ENCODE results near the gene SLC6A3. TPM values are rescaled to one million over a fixed set of nuclear protein-coding genes. Genes with fewer than 3 reads are reported as not detected.

SLC6A3 gene
- total RNA-seq, 1 experiment from 2014 or later = 0.74 TPM

GRCh38 chr5:1356873-1357787, 88.1 kb downstream of the SLC6A3 start:
- POLR2A ChIA-PET = no interaction called here
- DNase-seq (ENCODE audit: low spot score) (no peak), ATAC-seq (peak; percentile 64)
- Mint-ChIP-seq H3K27me3 (ENCODE audit: low read depth) (no peaks in the 10 kb centered on the region), H3K9me3 (no peaks in the 10 kb centered on the region), H3K4me1 (peaks cover 15% of the 10 kb centered on the region), H3K4me3 (no peak overlapping the region), H3K27ac (no peak overlapping the region), H3K36me3 (no peaks in the 10 kb centered on the region)
- CTCF ChIA-PET = interaction anchor here (0.7 to 2.5 kb wide), 3 partner anchors 111 to 288 kb away, joined by 3 to 10 read pairs (median 4); no protein-coding TSS in a partner anchor
- no peak for TF ChIP-seq ESRRA (CRISPR knock-in tag; IDR thresholded peaks at IDR 0.05; ENCODE audit: borderline replicate concordance)
- no peak for TF ChIP-seq FOXP4 (CRISPR knock-in tag; IDR thresholded peaks at IDR 0.05)

GRCh38 chr5:1354576-1354975, 90.7 kb downstream of the SLC6A3 start:
- ChIA-PET CTCF (interaction anchor here (0.6 to 2.5 kb wide), 5 partner anchors 26 to 291 kb away, joined by 3 to 10 read pairs (median 4); no protein-coding TSS in a partner anchor), POLR2A (interaction anchor here (0.7 kb wide), 1 partner anchor 167 kb away, joined by 3 read pairs; no protein-coding TSS in a partner anchor)
- Mint-ChIP-seq H3K4me1 (peaks cover 15% of the 10 kb centered on the region), H3K27me3 (ENCODE audit: low read depth) (no peaks in the 10 kb centered on the region), H3K9me3 (no peaks in the 10 kb centered on the region), H3K4me3 (no peak overlapping the region), H3K36me3 (no peaks in the 10 kb centered on the region), H3K27ac (no peak overlapping the region)
- DNase-seq (ENCODE audit: low spot score) (no peak), ATAC-seq (no peak)
- no peak for TF ChIP-seq ZNF512 (CRISPR knock-in tag; IDR thresholded peaks at IDR 0.05; ENCODE audit: borderline replicate concordance)
- TF ChIP-seq CDX4 (CRISPR knock-in tag; IDR thresholded peaks at IDR 0.05; ENCODE audit: borderline replicate concordance) = no peak
- TF ChIP-seq MAX (CRISPR knock-in tag; IDR thresholded peaks at IDR 0.05) = no peak
- TF ChIP-seq FOXP1 (CRISPR knock-in tag; IDR thresholded peaks at IDR 0.05; ENCODE audit: borderline replicate concordance) = no peak
- no peak for TF ChIP-seq ARID4B (CRISPR knock-in tag; IDR thresholded peaks at IDR 0.05; ENCODE audit: borderline replicate concordance)
- no peak for TF ChIP-seq TCF7 (CRISPR knock-in tag; IDR thresholded peaks at IDR 0.05; ENCODE audit: low read depth)
- TF ChIP-seq ZNF281 (CRISPR knock-in tag; IDR thresholded peaks at IDR 0.05) = no peak
- no peak for TF ChIP-seq HMGXB4 (CRISPR knock-in tag; IDR thresholded peaks at IDR 0.05)
- TF ChIP-seq ZSCAN18 (CRISPR knock-in tag; IDR thresholded peaks at IDR 0.05) = no peak
